A673 (cell line): ENCODE measurements around the gene NAE1. TPM values are rescaled to one million over a fixed set of nuclear protein-coding genes. Genes with fewer than 3 reads are reported as not detected.

Experiments
- BruUV-seq: library from RNA; stranded (reverse); fragments of 400-500 nt; replicated peaks from 2 replicates; lab custom pipeline; 2021; lab: Mats Ljungman, UMichigan
- CTCF ChIA-PET: fragments of 300-600 bp; sonication (Branson Sonifier 250); formaldehyde crosslinking; loops from one replicate; lab custom pipeline; 2022; ENCODE audit warnings: antibody characterized with exemption; lab: Charles Lee
- POLR2A ChIA-PET: fragments of 300-600 bp; sonication (Branson Sonifier 250); formaldehyde crosslinking; loops from one replicate; lab custom pipeline; 2022; ENCODE audit warnings: antibody characterized with exemption; ENCODE audit not compliant: low non-redundant PET; lab: Charles Lee
- DNase-seq: peaks from one replicate; pipeline ENCODE4 v3.0.0-alpha.2; 2015; ENCODE audit warnings: low spot score
- H3K27ac ChIP-seq: fragments of 200-600 bp; sonication (generic); 2 replicates; pipeline ENCODE4 v1.5.1; 2016; ENCODE audit warnings: mixed run types, low read depth, mild to moderate bottlenecking, mixed read lengths, antibody characterized with exemption, low read length; ENCODE audit not compliant: poor library complexity, severe bottlenecking
- H3K27me3 ChIP-seq: fragments of 200-600 bp; sonication (generic); replicated peaks from 2 replicates; pipeline ENCODE4 v1.6.1; 2017; ENCODE audit warnings: mixed run types, low read depth, mild to moderate bottlenecking, mixed read lengths, antibody characterized with exemption, low read length; ENCODE audit not compliant: insufficient read depth, poor library complexity
- H3K36me3 ChIP-seq: fragments of 200-600 bp; sonication (generic); 2 replicates; pipeline ENCODE4 v1.6.1; 2016; ENCODE audit warnings: mixed run types, mild to moderate bottlenecking, mixed read lengths, antibody characterized with exemption, low read length; ENCODE audit not compliant: insufficient read depth, poor library complexity, severe bottlenecking
- H3K4me1 ChIP-seq: fragments of 200-600 bp; sonication (generic); 2 replicates; pipeline ENCODE4 v1.6.1; 2017; ENCODE audit warnings: mixed run types, mild to moderate bottlenecking, mixed read lengths, antibody characterized with exemption, low read length; ENCODE audit not compliant: insufficient read depth, poor library complexity, severe bottlenecking
- H3K4me3 ChIP-seq: fragments of 200-600 bp; sonication (generic); 2 replicates; pipeline ENCODE4 v1.5.1; 2016; ENCODE audit warnings: low read depth, mixed run types, mild to moderate bottlenecking, mixed read lengths, low read length; ENCODE audit not compliant: poor library complexity, severe bottlenecking
- H3K9me3 ChIP-seq: fragments of 200-600 bp; sonication (generic); 2 replicates; pipeline ENCODE4 v1.6.1; 2016; ENCODE audit warnings: mixed run types, low read depth, mild to moderate bottlenecking, mixed read lengths, antibody characterized with exemption, low read length; ENCODE audit not compliant: poor library complexity, severe bottlenecking
- CTCF ChIP-seq: fragments of 300-800, 200-600 bp; sonication (generic); conservative IDR thresholded peaks from 2 replicates; pipeline ENCODE4 v1.5.1; 2017; ENCODE audit warnings: low read depth, mild to moderate bottlenecking, antibody characterized with exemption, low read length, moderate library complexity, mixed read lengths
- EZH2 ChIP-seq: fragments of 200-600 bp; sonication (generic); IDR thresholded peaks from 2 replicates; pipeline ENCODE4 v1.6.1; 2017; ENCODE audit warnings: borderline replicate concordance, low read depth, mild to moderate bottlenecking, mixed read lengths, antibody characterized with exemption, low read length; ENCODE audit not compliant: poor library complexity, severe bottlenecking
- intact Hi-C: fragments of 100-400 bp; cut with micrococcal nuclease; formaldehyde crosslinking; loops from one replicate; pipeline ENCODE4 v1.10.0; 2022; ENCODE audit not compliant: unreplicated experiment
- total RNA-seq: library from RNA; stranded (reverse); gene quantifications from 2 replicates; pipeline ENCODE4 v1.2.3, GENCODE V29; 2021

NAE1 gene
- total RNA-seq, 1 experiment from 2014 or later: 172 TPM

DNA sequence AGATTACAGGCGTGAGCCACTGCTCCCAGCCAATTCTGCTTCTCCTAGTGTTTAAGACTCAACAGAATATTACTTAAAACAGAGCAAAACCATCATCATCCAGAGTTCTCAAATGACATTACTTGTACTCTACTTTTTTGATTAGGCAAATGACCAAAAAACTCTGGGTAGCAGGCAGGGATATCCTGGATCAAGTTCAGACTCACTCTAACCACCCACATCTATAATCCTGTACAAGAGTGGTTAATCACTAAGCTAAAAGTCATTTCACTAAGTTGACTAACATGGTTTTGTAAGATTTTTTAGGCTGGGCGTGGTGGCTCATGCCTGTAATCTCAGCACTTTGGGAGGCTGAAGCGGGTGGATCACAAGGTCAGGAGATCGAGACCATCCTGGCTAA, 6.8 kb downstream of the NAE1 start:
- Histone ChIP-seq H3K9me3 (no peaks in the 10 kb centered on the region), H3K36me3 (peaks cover 81% of the 10 kb centered on the region), H3K27me3 (no peaks in the 10 kb centered on the region), H3K4me1 (peaks cover 4% of the 10 kb centered on the region), H3K27ac (no peak overlapping the region), H3K4me3 (no peak overlapping the region)
- intact Hi-C loops: no loop called here
- no TSS peak for BruUV-seq
- no peak for TF ChIP-seq EZH2
- TF ChIP-seq CTCF: no peak
- CTCF ChIA-PET: no interaction called here
- POLR2A ChIA-PET: no interaction called here
- no peak for DNase-seq

DNA sequence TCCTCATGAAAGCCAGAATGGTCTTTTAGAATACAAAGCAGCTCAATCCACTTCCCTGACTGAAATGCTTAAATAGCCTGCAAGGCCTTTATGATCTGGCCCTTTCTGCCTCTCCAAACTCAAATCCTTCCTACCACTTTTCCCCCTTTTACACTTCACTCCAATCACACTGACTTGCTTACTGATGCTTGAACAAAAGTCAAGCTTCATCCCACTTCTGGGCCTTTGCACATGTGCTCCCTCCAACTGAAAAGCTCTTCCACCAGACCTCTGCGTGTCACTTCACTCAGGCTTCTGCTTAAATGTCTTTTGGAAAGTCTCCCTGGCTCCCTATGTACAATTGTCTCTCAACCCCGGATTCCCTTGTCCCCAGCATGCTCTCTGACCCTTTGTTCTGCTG, 16.0 kb downstream of the NAE1 start:
- no peak for DNase-seq
- Histone ChIP-seq H3K36me3 (peaks cover 79% of the 10 kb centered on the region), H3K4me3 (no peak overlapping the region), H3K4me1 (no peaks in the 10 kb centered on the region), H3K9me3 (no peaks in the 10 kb centered on the region), H3K27ac (no peak overlapping the region), H3K27me3 (no peaks in the 10 kb centered on the region)
- BruUV-seq: no TSS peak
- ChIA-PET CTCF (no interaction called here), POLR2A (no interaction called here)
- TF ChIP-seq EZH2 (no peak), CTCF (no peak)
- intact Hi-C loops: no loop called here

DNA sequence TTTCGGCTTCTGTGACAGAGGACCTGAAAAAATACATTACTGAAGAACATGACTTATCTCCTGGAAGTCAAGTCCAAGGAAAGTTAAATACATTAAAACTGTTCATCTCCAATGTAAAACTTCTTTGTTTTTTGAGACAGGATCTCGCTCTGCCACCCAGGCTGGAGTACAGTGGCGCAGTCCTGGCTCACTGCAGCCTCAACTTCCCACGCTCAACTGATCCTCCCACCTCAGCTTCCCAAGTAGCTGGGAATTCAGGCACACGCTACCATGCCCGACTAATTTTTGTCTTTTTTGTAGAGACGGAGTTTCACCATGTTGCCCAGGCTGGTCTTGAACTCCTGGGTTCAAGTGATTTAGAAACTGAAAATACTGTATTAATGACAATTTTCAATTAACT, 19.7 kb downstream of the NAE1 start:
- H3K9me3 ChIP-seq: no peaks in the 10 kb centered on the region
- H3K27me3 ChIP-seq: no peaks in the 10 kb centered on the region
- DNase-seq: no peak
- no peak overlapping the region for H3K27ac ChIP-seq
- POLR2A ChIA-PET: no interaction called here
- peaks cover 71% of the 10 kb centered on the region for H3K36me3 ChIP-seq
- CTCF ChIA-PET: no interaction called here
- intact Hi-C loops: no loop called here
- BruUV-seq: no TSS peak
- no peak overlapping the region for H3K4me3 ChIP-seq
- H3K4me1 ChIP-seq: no peaks in the 10 kb centered on the region
- no peak for TF ChIP-seq CTCF
- no peak for TF ChIP-seq EZH2
